Kidney (tissue), 14 donors: ENCODE results near the gene RAP1GAP2. TPM values are rescaled to one million over a fixed set of nuclear protein-coding genes. Genes with fewer than 3 reads are reported as not detected.

ENCODE experiments used
- DNase-seq, 5 donors: peaks; one replicate each; pipeline ENCODE4 v3.0.0-alpha.2; 2013 to 2020
- FAIRE-seq: peaks from 2 replicates; lab custom pipeline; 2012; peaks lifted over from hg19 to GRCh38; lab: Jason Lieb, UNC
- H3K27ac ChIP-seq, 2 donors: one replicate each; pipeline ENCODE4 v1.7.0; 2013; ENCODE audit warnings: low read depth in 2 of 2, low read length in 2 of 2, inconsistent platforms in 1 of 2
- H3K27me3 ChIP-seq: one replicate; pipeline ENCODE4 v1.7.1; 2013; ENCODE audit warnings: low read length, inconsistent platforms; ENCODE audit not compliant: control insufficient read depth, insufficient read depth
- H3K36me3 ChIP-seq, 3 donors: one replicate each; pipeline versions ENCODE4 v1.7.0 to v1.7.1; 2013; ENCODE audit warnings: low read length in 3 of 3, control low read depth in 1 of 3, inconsistent platforms in 1 of 3; ENCODE audit not compliant: insufficient read depth in 3 of 3, control insufficient read depth in 2 of 3
- H3K4me1 ChIP-seq, 3 donors: one replicate each; pipeline versions ENCODE4 v1.7.0 to v1.7.1; 2013; ENCODE audit warnings: low read length in 3 of 3, inconsistent platforms in 1 of 3, low read depth in 1 of 3; ENCODE audit not compliant: control insufficient read depth in 2 of 3, insufficient read depth in 2 of 3
- H3K4me3 ChIP-seq, 3 donors: one replicate each; pipeline versions ENCODE4 v1.7.0 to v1.8.1; 2013; ENCODE audit warnings: low read length in 3 of 3, control low read depth in 1 of 3, inconsistent platforms in 1 of 3
- H3K9ac ChIP-seq, 3 donors: one replicate each; pipeline versions ENCODE4 v1.7.0 to v1.7.1; 2013; ENCODE audit warnings: low read length in 3 of 3, control low read depth in 1 of 3, inconsistent platforms in 1 of 3
- H3K9me3 ChIP-seq, 3 donors: one replicate each; pipeline versions ENCODE4 v1.7.0 to v1.7.1; 2013; ENCODE audit warnings: low read length in 3 of 3, control low read depth in 1 of 3, inconsistent platforms in 1 of 3; ENCODE audit not compliant: control insufficient read depth in 2 of 3, insufficient read depth in 1 of 3
- CTCF ChIP-seq: IDR thresholded peaks from 3 replicates; pipeline ENCODE4 v1.5.1; 2012; ENCODE audit warnings: mild to moderate bottlenecking, moderate library complexity, borderline replicate concordance; ENCODE audit not compliant: insufficient read depth; ENCODE audit errors: extremely low read depth
- intact Hi-C: fragments of 100-400 bp; cut with DNase I; formaldehyde crosslinking; loops from one replicate; pipeline ENCODE4 v1.11.1; 2022
- polyA plus RNA-seq: library from polyadenylated mRNA; stranded (reverse); fragments of 350-450 nt; fragmentation: Illumina TruSeq; extraction: RNeasy Lipid Tissue Mini Kit (QIAGEN cat#74804); gene quantifications from one replicate; pipeline ENCODE4 v1.2.3, GENCODE V29; 2014; ENCODE audit warnings: low read depth, low replicate concordance; ENCODE audit not compliant: insufficient read depth
- total RNA-seq: library from RNA; stranded (reverse); fragmentation: NEBNext Ultra II Directional; extraction: Animal tissue kit (Norgen Biotek cat#: 25700); gene quantifications from one replicate; pipeline ENCODE4 v1.2.1, GENCODE V29; 2021
- donor health status: control.
- donor health status: control.
- donor health status: control.
- donor health status: control.
- donor health status: control.
- donor health status: DM: yes; HTN: yes; CAD: no.
- donor health status: Normal renal cell carcinoma (clear cell type).

The RAP1GAP2 gene
- total and polyA plus RNA-seq, 2 donors from 2014 or later = 6.8 to 46.2 TPM

GRCh38 chr17:2797637-2798036 is 1.4 kb downstream of the RAP1GAP2 start:
- intact Hi-C loops = no loop called here
- FAIRE-seq = no peak
- Histone ChIP-seq H3K4me1 (no peaks in the 10 kb centered on the region), H3K27ac (no peak overlapping the region), H3K9me3 (no peaks in the 10 kb centered on the region), H3K4me3 (no peak overlapping the region), H3K36me3 (no peaks in the 10 kb centered on the region), H3K27me3 (no peaks in the 10 kb centered on the region), H3K9ac (no peak overlapping the region)
- TF ChIP-seq CTCF = no peak
- DNase-seq = no peak

- no peak for TF ChIP-seq CTCF
- no peak overlapping the region for H3K4me3 ChIP-seq
- H3K4me1 ChIP-seq = no peaks in the 10 kb centered on the region
- H3K27me3 ChIP-seq = no peaks in the 10 kb centered on the region
- H3K9ac ChIP-seq = no peak overlapping the region
- DNase-seq (no peak), FAIRE-seq (no peak)
- no peaks in the 10 kb centered on the region for H3K36me3 ChIP-seq
- H3K27ac ChIP-seq = no peak overlapping the region
- intact Hi-C loops = no loop called here
- H3K9me3 ChIP-seq = no peaks in the 10 kb centered on the region
Observed at GRCh38 chr17:2798188-2798587, 1.9 kb downstream of the RAP1GAP2 start.

GRCh38 chr17:2798678-2799077 is 2.4 kb downstream of the RAP1GAP2 start:
- no peak for DNase-seq

More at GRCh38 chr17:2798678-2799077, 2.4 kb downstream of the RAP1GAP2 start:
- no peak overlapping the region for H3K27ac ChIP-seq
- TF ChIP-seq CTCF = no peak
- no peaks in the 10 kb centered on the region for H3K4me1 ChIP-seq
- H3K9ac ChIP-seq = no peak overlapping the region
- no peak overlapping the region for H3K4me3 ChIP-seq
- H3K36me3 ChIP-seq = no peaks in the 10 kb centered on the region
- FAIRE-seq = no peak
- intact Hi-C loops = no loop called here
- no peaks in the 10 kb centered on the region for H3K9me3 ChIP-seq
- H3K27me3 ChIP-seq = no peaks in the 10 kb centered on the region
